Esophagus (tissue), 2 donors: ENCODE data around the gene PRKCB. TPM values are rescaled to one million over a fixed set of nuclear protein-coding genes. Genes with fewer than 3 reads are reported as not detected.

Source experiments
- H3K27ac ChIP-seq, 2 donors: one replicate each; pipeline ENCODE4 v1.5.1; 2013; ENCODE audit warnings: low read depth in 2 of 2, mild to moderate bottlenecking in 2 of 2, inconsistent platforms in 1 of 2, low read length in 1 of 2, moderate library complexity in 1 of 2
- H3K27me3 ChIP-seq, 2 donors: one replicate each; pipeline ENCODE4 v1.6.1; 2013; ENCODE audit warnings: low read length in 2 of 2, control low read depth in 1 of 2, mild to moderate bottlenecking in 1 of 2; ENCODE audit not compliant: insufficient read depth in 2 of 2, control insufficient read depth in 1 of 2
- H3K36me3 ChIP-seq, 2 donors: one replicate each; pipeline ENCODE4 v1.6.1; 2013; ENCODE audit warnings: low read length in 1 of 2; ENCODE audit not compliant: control insufficient read depth in 2 of 2, insufficient read depth in 2 of 2
- H3K4me1 ChIP-seq, 2 donors: one replicate each; pipeline ENCODE4 v1.6.1; 2013; ENCODE audit warnings: low read length in 1 of 2; ENCODE audit not compliant: control insufficient read depth in 2 of 2, insufficient read depth in 2 of 2
- H3K4me3 ChIP-seq, 2 donors: one replicate each; pipeline ENCODE4 v1.5.1; 2013; ENCODE audit warnings: low read length in 2 of 2, mild to moderate bottlenecking in 2 of 2, low read depth in 1 of 2, moderate library complexity in 1 of 2
- H3K9me3 ChIP-seq, 2 donors: one replicate each; pipeline ENCODE4 v1.6.1; 2013; ENCODE audit warnings: mild to moderate bottlenecking in 2 of 2, low read depth in 1 of 2, low read length in 1 of 2, moderate library complexity in 1 of 2; ENCODE audit not compliant: control insufficient read depth in 2 of 2, insufficient read depth in 1 of 2
- WGBS, 2 donors: extraction: QIAGEN DNeasy Blood & Tissue Kit; methylation state at CpG; one replicate each; pipeline ENCODE4 v1.1.7; 2013; 5-methylcytosine and 5-hydroxymethylcytosine counted together
- polyA plus RNA-seq, 2 donors: library from polyadenylated mRNA; stranded (reverse); fragments of 200-250 nt; gene quantifications; one replicate each; pipeline ENCODE4 v1.2.3, GENCODE V29; 2013
- donor health status: healthy with polysubstance abuse.
- donor health status: Bipolar disorder and iron deficiency.

The PRKCB gene
- polyA plus RNA-seq, 2 donors, result 0.39 to 0.45 TPM

GRCh38 chr16:23833960-23834685 is 1.7 kb upstream of the PRKCB start:
- Histone ChIP-seq H3K4me1 (no peaks in the 10 kb centered on the region), H3K27me3 (peaks cover 3 to 6% of the 10 kb centered on the region in 2 donors), H3K36me3 (no peaks in the 10 kb centered on the region), H3K9me3 (peaks cover 0 to 3% of the 10 kb centered on the region in 2 donors), H3K4me3 (no peak overlapping the region), H3K27ac (no peak overlapping the region)
- WGBS, 2 donors, result 68 to 77% methylated on average over 7 of the region's 7 CpGs

DNA sequence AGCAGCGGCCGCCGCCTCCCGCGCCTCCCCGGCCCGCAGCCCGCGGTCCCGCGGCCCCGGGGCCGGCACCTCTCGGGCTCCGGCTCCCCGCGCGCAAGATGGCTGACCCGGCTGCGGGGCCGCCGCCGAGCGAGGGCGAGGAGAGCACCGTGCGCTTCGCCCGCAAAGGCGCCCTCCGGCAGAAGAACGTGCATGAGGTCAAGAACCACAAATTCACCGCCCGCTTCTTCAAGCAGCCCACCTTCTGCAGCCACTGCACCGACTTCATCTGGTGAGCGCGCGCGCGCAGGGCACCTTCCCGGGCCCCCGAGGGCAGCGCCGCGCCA is 258 bp downstream of the PRKCB start:
- 2 to 3% methylated on average over 28 to 45 of the region's 45 CpGs for WGBS, 2 donors
- Histone ChIP-seq H3K4me1 (no peaks in the 10 kb centered on the region), H3K4me3 (peak overlapping the region; percentile 42 to 53), H3K36me3 (no peaks in the 10 kb centered on the region), H3K27ac (no peak overlapping the region), H3K27me3 (peaks cover 6 to 7% of the 10 kb centered on the region in 2 donors), H3K9me3 (no peaks in the 10 kb centered on the region)

DNA sequence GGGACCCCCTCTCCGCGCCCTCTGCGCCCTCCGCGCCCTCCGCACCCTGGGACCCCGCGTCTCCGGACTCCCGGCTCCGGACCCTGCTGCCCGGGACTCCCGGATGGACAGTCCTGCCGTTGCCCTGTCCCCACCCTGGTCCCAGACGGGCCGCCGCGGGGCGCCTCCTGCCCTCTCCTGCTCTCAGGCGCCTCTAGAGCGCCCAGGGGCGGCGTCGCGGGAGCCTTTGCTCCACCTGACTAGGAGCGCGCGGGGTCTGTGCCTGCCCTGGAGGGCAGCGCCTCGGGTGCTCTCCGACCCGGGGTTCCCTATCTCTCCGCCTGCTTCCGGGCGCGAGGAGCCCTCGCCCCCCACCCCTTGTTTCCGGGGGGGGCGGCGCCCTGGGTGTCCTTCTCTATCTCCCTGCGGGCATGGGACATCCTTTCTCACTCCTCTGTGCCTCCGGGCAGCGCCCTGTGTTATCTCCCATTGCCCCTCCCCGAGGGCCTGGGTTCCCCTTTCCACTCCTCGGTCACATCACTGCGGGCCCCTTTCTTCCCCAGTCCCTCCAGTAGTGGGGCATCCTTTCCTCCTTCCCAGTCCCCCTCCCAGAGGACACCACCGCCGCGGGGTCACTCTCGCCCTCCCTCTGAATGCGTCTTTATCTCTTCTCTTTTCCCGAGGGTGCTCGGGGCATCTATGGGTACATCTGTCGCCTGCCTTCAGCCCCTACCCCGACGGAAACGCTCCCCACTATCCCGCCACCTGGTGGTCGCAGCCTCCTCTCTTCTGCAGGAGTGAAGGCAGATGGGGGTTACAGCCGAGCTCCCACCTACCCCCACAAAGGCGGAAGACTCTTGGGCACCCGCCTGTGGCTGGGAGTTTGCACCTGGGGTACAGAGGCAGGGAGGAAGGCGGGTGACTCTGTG is 875 bp downstream of the PRKCB start:
- peaks cover 6 to 7% of the 10 kb centered on the region in 2 donors for H3K27me3 ChIP-seq
- H3K27ac ChIP-seq, result no peak overlapping the region
- peak overlapping the region; percentile 42 to 53 for H3K4me3 ChIP-seq
- H3K36me3 ChIP-seq, result no peaks in the 10 kb centered on the region
- no peaks in the 10 kb centered on the region for H3K4me1 ChIP-seq
- WGBS, 2 donors, result 2% methylated on average over 49 to 63 of the region's 63 CpGs
- no peaks in the 10 kb centered on the region for H3K9me3 ChIP-seq

GRCh38 chr16:23837553-23838308 is 1.9 kb downstream of the PRKCB start:
- no peak overlapping the region for H3K27ac ChIP-seq
- H3K36me3 ChIP-seq, result no peaks in the 10 kb centered on the region
- peak overlapping the region in 1 of 2 donors; percentile 10 for H3K4me3 ChIP-seq
- H3K4me1 ChIP-seq, result no peaks in the 10 kb centered on the region
- WGBS, 2 donors, result 25 to 27% methylated on average over 16 of the region's 16 CpGs
- H3K9me3 ChIP-seq, result no peaks in the 10 kb centered on the region
- H3K27me3 ChIP-seq, result peaks cover 6 to 7% of the 10 kb centered on the region in 2 donors

- H3K27me3 ChIP-seq, result peaks cover 6 to 7% of the 10 kb centered on the region in 2 donors
- WGBS, 2 donors, result 44 to 53% methylated on average over 9 of the region's 9 CpGs
Measured at GRCh38 chr16:23838485-23839142, 2.8 kb downstream of the PRKCB start.

GRCh38 chr16:23840310-23840709 is 4.5 kb downstream of the PRKCB start:
- WGBS, 2 donors, result 68 to 71% methylated on average over 3 of the region's 3 CpGs
- peaks cover 6 to 7% of the 10 kb centered on the region in 2 donors for H3K27me3 ChIP-seq
- H3K36me3 ChIP-seq, result no peaks in the 10 kb centered on the region
- no peak overlapping the region for H3K4me3 ChIP-seq
- H3K27ac ChIP-seq, result no peak overlapping the region
- no peaks in the 10 kb centered on the region for H3K4me1 ChIP-seq
- no peaks in the 10 kb centered on the region for H3K9me3 ChIP-seq

More at GRCh38 chr16:23838485-23839142, 2.8 kb downstream of the PRKCB start:
- H3K9me3 ChIP-seq, result no peaks in the 10 kb centered on the region
- H3K4me1 ChIP-seq, result no peaks in the 10 kb centered on the region
- no peak overlapping the region for H3K27ac ChIP-seq
- no peaks in the 10 kb centered on the region for H3K36me3 ChIP-seq
- no peak overlapping the region for H3K4me3 ChIP-seq

DNA sequence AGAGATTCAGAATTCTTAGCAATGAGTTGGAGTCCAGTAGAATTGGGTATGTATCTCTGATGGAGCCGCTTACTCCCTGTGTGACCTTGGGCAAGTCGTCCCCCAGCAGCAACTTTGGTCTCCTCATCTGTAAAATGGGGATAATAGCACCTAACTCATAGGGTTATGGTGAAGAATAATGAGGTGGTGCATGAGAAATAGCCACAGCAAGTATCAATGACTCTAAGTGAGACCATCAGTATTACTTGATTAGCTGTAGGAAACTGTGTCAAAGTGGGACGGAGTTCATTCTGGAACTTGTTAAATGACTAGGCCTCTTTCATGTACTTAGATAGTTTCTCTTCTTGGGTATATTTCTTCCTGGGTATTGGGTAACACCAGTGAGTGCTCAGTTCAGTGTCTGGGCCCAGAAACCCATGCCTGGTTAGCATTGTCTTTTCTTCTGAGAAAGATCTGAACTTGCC is 6.4 kb downstream of the PRKCB start:
- WGBS, 2 donors, result 81% methylated on average over 3 of the region's 3 CpGs
- no peaks in the 10 kb centered on the region for H3K9me3 ChIP-seq
- H3K4me3 ChIP-seq, result no peak overlapping the region
- H3K36me3 ChIP-seq, result no peaks in the 10 kb centered on the region
- peaks cover 2 to 7% of the 10 kb centered on the region in 2 donors for H3K27me3 ChIP-seq
- no peaks in the 10 kb centered on the region for H3K4me1 ChIP-seq
- no peak overlapping the region for H3K27ac ChIP-seq

DNA sequence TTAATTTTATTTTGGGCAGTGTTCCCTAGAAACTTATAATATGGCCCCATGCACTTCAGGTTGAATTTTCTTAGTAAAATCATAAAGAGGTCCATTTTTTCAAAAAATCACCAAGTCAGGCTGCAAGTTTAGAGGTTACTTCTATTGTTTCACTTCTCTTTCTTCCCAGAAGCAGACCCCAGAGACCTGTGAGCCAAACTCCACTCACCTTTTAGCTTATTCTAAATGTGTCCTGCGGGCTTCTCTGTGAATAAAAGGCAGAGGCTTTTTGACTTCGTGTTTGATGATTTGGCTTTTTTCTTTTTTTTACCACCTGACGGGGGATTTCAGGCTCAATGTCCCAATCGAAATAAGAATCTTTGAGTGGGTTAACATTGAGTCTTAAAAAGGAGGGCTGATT is 7.4 kb downstream of the PRKCB start:
- H3K9me3 ChIP-seq, result no peaks in the 10 kb centered on the region
- WGBS, 2 donors, result 56 to 68% methylated on average over 4 of the region's 4 CpGs
- H3K27me3 ChIP-seq, result peaks cover 0 to 3% of the 10 kb centered on the region in 2 donors
- peaks cover 0 to 2% of the 10 kb centered on the region in 2 donors for H3K4me1 ChIP-seq
- H3K27ac ChIP-seq, result no peak overlapping the region
- no peaks in the 10 kb centered on the region for H3K36me3 ChIP-seq
- H3K4me3 ChIP-seq, result no peak overlapping the region

DNA sequence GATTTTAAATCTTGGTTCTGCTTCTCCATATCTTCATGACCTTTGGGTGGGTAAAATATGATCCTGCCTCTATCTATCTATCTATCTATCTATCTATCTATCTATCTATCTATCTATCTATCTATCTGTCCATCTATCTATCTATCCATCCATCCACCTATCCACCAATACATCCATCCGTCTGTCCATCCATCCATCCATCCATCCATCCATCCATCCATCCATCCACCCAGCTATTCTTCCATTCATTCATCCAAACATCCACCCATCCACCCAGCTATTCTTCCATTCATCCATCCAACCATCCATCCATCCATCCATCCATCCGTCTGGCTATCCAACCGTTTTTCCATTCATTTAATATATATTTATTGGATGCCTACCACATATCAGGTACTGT is 11.5 kb downstream of the PRKCB start:
- WGBS, 2 donors, result 54 to 55% methylated on average over 3 of the region's 3 CpGs
- Histone ChIP-seq H3K27me3 (no peaks in the 10 kb centered on the region), H3K9me3 (no peaks in the 10 kb centered on the region), H3K27ac (no peak overlapping the region), H3K36me3 (no peaks in the 10 kb centered on the region), H3K4me1 (peaks cover 0 to 2% of the 10 kb centered on the region in 2 donors), H3K4me3 (no peak overlapping the region)
